B cell (primary cell): ENCODE measurements around the gene NAXE. TPM values are rescaled to one million over a fixed set of nuclear protein-coding genes. Genes with fewer than 3 reads are reported as not detected.

Experiments
- ATAC-seq: fragments of 200-7000 bp; cut with Tn5 transposase; one replicate; pipeline ENCODE4 v1.10.0; 2021; ENCODE audit warnings: low read depth, mild to moderate bottlenecking, moderate number of reproducible peaks, moderate library complexity
- CTCF ChIA-PET: fragments of 350-600 bp; sonication (Branson Sonifier 250); formaldehyde crosslinking; loops from one replicate; lab custom pipeline; 2021; ENCODE audit warnings: antibody characterized with exemption, inconsistent platforms; lab: Charles Lee
- POLR2A ChIA-PET: fragments of 350-600 bp; sonication (Branson Sonifier 250); formaldehyde crosslinking; loops from one replicate; lab custom pipeline; 2021; ENCODE audit warnings: antibody characterized with exemption; lab: Charles Lee
- DNase-seq: peaks from one replicate; pipeline ENCODE4 v3.0.0; 2013
- H2AFZ ChIP-seq: 2 replicates; pipeline ENCODE4 v1.6.1; 2012; ENCODE audit warnings: mild to moderate bottlenecking, low read depth, low read length; ENCODE audit not compliant: insufficient read depth, poor library complexity, severe bottlenecking
- H3K27ac ChIP-seq, 2 donors: 1 replicate in 1 of 2; 2 replicates in 1 of 2; pipeline ENCODE4 v1.5.1; 2012 to 2013; ENCODE audit warnings: low read length in 2 of 2, mild to moderate bottlenecking in 2 of 2, moderate library complexity in 1 of 2
- H3K27me3 ChIP-seq, 4 experiments: fragments of 200-600 bp in 1 of 4; sonication (generic) in 1 of 4; replicated peaks in 1 of 4; 1 replicate in 2 of 4; 2 replicates in 2 of 4; pipeline versions ENCODE4 v1.6.1 to v1.7.0; 2013 to 2016; ENCODE audit warnings: low read length in 3 of 4, mild to moderate bottlenecking in 2 of 4, mixed read lengths in 1 of 4, moderate library complexity in 1 of 4; ENCODE audit not compliant: insufficient read depth in 4 of 4, control insufficient read depth in 3 of 4; ENCODE audit errors: control extremely low read depth in 1 of 4
- H3K36me3 ChIP-seq, 2 experiments: replicated peaks in 1 of 2; 1 replicate in 1 of 2; 2 replicates in 1 of 2; pipeline versions ENCODE4 v1.6.1 to v1.7.1; 2013; ENCODE audit warnings: low read length in 1 of 2; ENCODE audit not compliant: insufficient read depth in 2 of 2, control insufficient read depth in 1 of 2; ENCODE audit errors: control extremely low read depth in 1 of 2, extremely low read depth in 1 of 2
- H3K4me1 ChIP-seq, 2 donors: fragments of 200-600 bp in 1 of 2; sonication (generic) in 1 of 2; 1 replicate in 1 of 2; 2 replicates in 1 of 2; pipeline versions ENCODE4 v1.5.1 to v1.6.1; 2013 to 2017; ENCODE audit warnings: low read length in 2 of 2; ENCODE audit not compliant: control insufficient read depth in 2 of 2, insufficient read depth in 2 of 2
- H3K4me2 ChIP-seq: replicated peaks from 2 replicates; pipeline ENCODE3; 2012; ENCODE audit warnings: mild to moderate bottlenecking, low read depth, low read length; ENCODE audit not compliant: poor library complexity, severe bottlenecking
- H3K4me3 ChIP-seq, 5 experiments: fragments of 200-600 bp in 1 of 5; sonication (generic) in 1 of 5; 1 replicate in 3 of 5; 2 replicates in 2 of 5; pipeline versions ENCODE4 v1.5.1 to v1.7.0; 2011 to 2016; ENCODE audit warnings: low read length in 4 of 5, mild to moderate bottlenecking in 4 of 5, low read depth in 2 of 5, control low read depth in 1 of 5, moderate library complexity in 1 of 5; ENCODE audit not compliant: insufficient read depth in 1 of 5; ENCODE audit errors: control extremely low read depth in 1 of 5, extremely low read depth in 1 of 5
- H3K79me2 ChIP-seq: fragments of 200-600 bp; sonication (generic); one replicate; pipeline ENCODE4 v1.6.0; 2016; ENCODE audit warnings: low read length; ENCODE audit not compliant: control insufficient read depth, insufficient read depth
- H3K9ac ChIP-seq: fragments of 200-600 bp; sonication (generic); 2 replicates; pipeline ENCODE4 v1.6.1; 2017; ENCODE audit warnings: mild to moderate bottlenecking, low read length, moderate library complexity
- H3K9me3 ChIP-seq, 3 donors: one replicate each; pipeline versions ENCODE4 v1.6.1 to v1.7.1; 2013; ENCODE audit warnings: low read length in 2 of 3; ENCODE audit not compliant: control insufficient read depth in 2 of 3, insufficient read depth in 1 of 3; ENCODE audit errors: control extremely low read depth in 1 of 3
- H4K20me1 ChIP-seq: 2 replicates; pipeline ENCODE4 v1.6.0; 2012; ENCODE audit warnings: mild to moderate bottlenecking, low read length; ENCODE audit not compliant: insufficient read depth, control insufficient read depth, poor library complexity, severe bottlenecking
- H3K27ac Mint-ChIP-seq: one replicate; pipeline ENCODE4 v1.8.0; 2021; ENCODE audit warnings: mixed read lengths
- H3K27me3 Mint-ChIP-seq: one replicate; pipeline ENCODE4 v1.8.0; 2021; ENCODE audit warnings: mixed read lengths
- H3K4me1 Mint-ChIP-seq: one replicate; pipeline ENCODE4 v1.8.0; 2021; ENCODE audit warnings: mixed read lengths
- H3K4me3 Mint-ChIP-seq: one replicate; pipeline ENCODE4 v1.8.0; 2021; ENCODE audit warnings: mixed read lengths
- H3K9me3 Mint-ChIP-seq: one replicate; pipeline ENCODE4 v1.8.0; 2022; ENCODE audit warnings: mixed read lengths; ENCODE audit not compliant: insufficient read depth
- CTCF ChIP-seq: fragments of 200-600 bp; IDR thresholded peaks from one replicate; pipeline ENCODE4 v1.8.0; 2022; ENCODE audit warnings: antibody characterized with exemption, mild to moderate bottlenecking
- EZH2 ChIP-seq: IDR thresholded peaks from 2 replicates; pipeline ENCODE4 v1.6.1; 2012; ENCODE audit warnings: borderline replicate concordance, low read depth, mild to moderate bottlenecking, moderate library complexity, low read length; ENCODE audit not compliant: insufficient read depth, poor library complexity, severe bottlenecking
- whole genome bisulfite sequencing: methylation state at CpG from one replicate; pipeline ENCODE4 v1.1.5; 2013; ENCODE audit warnings: missing lambda C conversion rate; ENCODE audit not compliant: insufficient coverage; 5-methylcytosine and 5-hydroxymethylcytosine counted together
- intact Hi-C: fragments of 100-400 bp; cut with micrococcal nuclease; formaldehyde crosslinking; loops from one replicate; pipeline ENCODE4 v1.10.0; 2022
- polyA plus RNA-seq: library from polyadenylated mRNA; depleted of rRNA; stranded (reverse); fragments of >200 nt; gene quantifications from 2 replicates; pipeline ENCODE4 v1.2.3, GENCODE V29; 2012
- total RNA-seq, 2 donors: library from RNA; stranded (reverse); fragments of 120-200 nt in 1 of 2; gene quantifications; 1 replicate in 1 of 2; 2 replicates in 1 of 2; pipeline versions ENCODE4 v1.2.3 to v1.2.4, GENCODE V29; 2013 to 2022

NAXE gene
- total and polyA plus RNA-seq, 2 donors (not counting 1 experiment from before 2014, with no cell fraction given) = 42.8 to 59.7 TPM

DNA sequence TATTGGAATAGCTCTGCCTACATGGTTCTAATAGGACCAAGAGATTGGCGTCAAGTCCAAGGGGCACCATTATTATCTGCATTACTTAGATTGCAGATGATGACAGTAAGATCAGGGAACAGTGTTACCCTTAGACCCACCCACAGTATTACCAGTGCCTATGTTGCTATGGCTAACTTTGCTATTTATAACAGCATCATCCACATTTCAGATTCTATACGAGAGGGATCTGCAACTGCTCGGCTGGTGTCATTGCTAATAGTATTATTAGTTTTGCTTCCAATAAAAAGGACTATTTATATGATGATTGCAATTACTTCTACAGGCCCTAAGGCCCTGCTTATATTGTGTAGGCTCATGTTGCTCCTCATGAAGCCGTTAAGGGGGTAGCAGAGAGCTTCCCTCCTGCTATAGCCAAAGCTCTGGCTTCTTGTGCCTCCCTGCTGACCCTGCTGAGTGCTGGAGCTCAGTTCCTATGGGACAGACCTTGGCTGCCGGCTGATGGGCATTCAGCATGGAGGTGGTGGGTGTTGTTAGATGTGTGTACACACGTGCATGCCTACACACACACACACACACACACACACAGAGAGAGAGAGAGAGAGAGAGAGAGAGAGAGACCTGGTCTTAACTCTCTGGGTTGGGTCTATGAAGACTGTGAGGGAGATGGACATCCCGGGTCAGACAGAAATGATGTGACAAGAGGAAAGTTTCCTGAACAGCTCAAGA is 51.6 kb downstream of the NAXE start:
- CTCF ChIA-PET = interaction anchor here (0.5 to 4.6 kb wide), 8 partner anchors 15 to 258 kb away, joined by 3 to 29 read pairs (median 4); no protein-coding TSS in a partner anchor
- H3K9me3 Mint-ChIP-seq = no peaks in the 10 kb centered on the region
- H3K79me2 ChIP-seq = no peaks in the 10 kb centered on the region
- H3K9ac ChIP-seq = no peak overlapping the region
- ATAC-seq = no peak
- no peak overlapping the region for H2AFZ ChIP-seq
- no peak overlapping the region for H3K4me3 ChIP-seq
- H3K27ac ChIP-seq = no peak overlapping the region
- H3K9me3 ChIP-seq = peaks cover 0 to 6% (median 0%) of the 10 kb centered on the region in 3 donors
- H3K4me1 Mint-ChIP-seq = peaks cover 23% of the 10 kb centered on the region
- peak overlapping the region; percentile 78 for H3K4me3 Mint-ChIP-seq
- POLR2A ChIA-PET = no interaction called here
- no peak overlapping the region for H3K27ac Mint-ChIP-seq
- peaks cover 0 to 87% (median 54%) of the 10 kb centered on the region in 4 experiments for H3K27me3 ChIP-seq
- peaks cover 83% of the 10 kb centered on the region for H3K27me3 Mint-ChIP-seq
- H3K36me3 ChIP-seq = no peaks in the 10 kb centered on the region
- no peak for DNase-seq
- H4K20me1 ChIP-seq = no peaks in the 10 kb centered on the region
- H3K4me1 ChIP-seq = peaks cover 24 to 28% of the 10 kb centered on the region in 2 donors
- 35% methylated on average over 2 of the region's 7 CpGs for WGBS
- intact Hi-C loops = no loop called here
- no peak for TF ChIP-seq CTCF
- no peak for TF ChIP-seq EZH2
- H3K4me2 ChIP-seq = no peak overlapping the region

DNA sequence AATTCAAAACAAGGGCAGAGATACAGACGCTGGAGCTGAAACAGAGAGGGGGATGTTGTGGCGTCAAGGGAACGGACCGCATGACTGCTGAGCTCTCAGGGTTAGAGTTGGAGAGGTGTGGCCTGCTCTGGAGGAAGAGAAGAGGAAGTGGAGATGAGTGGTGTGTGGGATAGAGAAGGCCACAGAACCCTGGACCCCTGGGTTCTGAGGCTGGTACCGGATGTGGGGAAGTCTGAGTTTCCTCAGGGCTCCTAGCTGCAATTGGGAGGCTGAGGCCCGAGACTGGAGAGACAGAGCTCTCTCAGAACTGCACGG is 52.2 kb downstream of the NAXE start:
- Histone ChIP-seq H3K4me2 (no peak overlapping the region), H3K4me1 (peaks cover 24 to 28% of the 10 kb centered on the region in 2 donors), H4K20me1 (no peaks in the 10 kb centered on the region), H3K9ac (no peak overlapping the region), H2AFZ (no peak overlapping the region), H3K79me2 (no peaks in the 10 kb centered on the region), H3K4me3 (no peak overlapping the region), H3K9me3 (peaks cover 0 to 6% (median 0%) of the 10 kb centered on the region in 3 donors), H3K27ac (no peak overlapping the region), H3K36me3 (no peaks in the 10 kb centered on the region), H3K27me3 (peaks cover 0 to 87% (median 53%) of the 10 kb centered on the region in 4 experiments)
- Mint-ChIP-seq H3K27me3 (peaks cover 83% of the 10 kb centered on the region), H3K27ac (no peak overlapping the region), H3K4me1 (peaks cover 23% of the 10 kb centered on the region), H3K4me3 (no peak overlapping the region), H3K9me3 (no peaks in the 10 kb centered on the region)
- WGBS = 3% methylated on average over 7 of the region's 7 CpGs
- CTCF ChIA-PET = interaction anchor here (1.0 to 4.6 kb wide), 6 partner anchors 14 to 259 kb away, joined by 3 to 29 read pairs (median 4); no protein-coding TSS in a partner anchor
- POLR2A ChIA-PET = no interaction called here
- peak; percentile 59 for DNase-seq
- intact Hi-C loops = no loop called here
- TF ChIP-seq CTCF (no peak), EZH2 (no peak)
- peak; percentile 26 for ATAC-seq
